ENCODE measurements around the gene AXDND1. TPM values are rescaled to one million over a fixed set of nuclear protein-coding genes. Genes with fewer than 3 reads are reported as not detected.

The AXDND1 gene
- total RNA-seq, 2 donors from 2014 or later = 3.8 to 12.5 TPM

- ATAC-seq = peak; percentile 96
- intact Hi-C loops (cut with DNase I, micrococcal nuclease) = no loop called here
- peak in 1 of 2 donors; percentile 43 for DNase-seq
Observed at GRCh38 chr1:179599623-179600249, 234.0 kb downstream of the AXDND1 start.

GRCh38 chr1:179601093-179601492 lies 235.3 kb downstream of the AXDND1 start:
- intact Hi-C loops (cut with DNase I, micrococcal nuclease) = no loop called here
- DNase-seq = no peak
- ATAC-seq = no peak

Other genes with a start within 250 kb of the AXDND1 start
- 10 to 100 TPM in 1 of 2 donors, 1 to 10 TPM in 1; 9.6 to 11.1 TPM for gene ABL2, start 136.3 kb upstream of the AXDND1 start, total RNA-seq
- 10 to 100 TPM; 29.5 to 31.6 TPM for gene SOAT1, start 72.2 kb upstream of the AXDND1 start, total RNA-seq
- under 1 TPM in 1 of 2 donors, not detected in 1; 0.20 TPM for gene NPHS2, start 210.0 kb downstream of the AXDND1 start, total RNA-seq
- gene TDRD5, start 225.9 kb downstream of the AXDND1 start, total RNA-seq = 1 to 10 TPM in 1 of 2 donors, under 1 TPM in 1; 0.92 to 1.9 TPM

Data from left colon (tissue), 2 donors.